WERI-Rb-1 (cell line): Measurements from ENCODE around the gene HNRNPAB.

ENCODE experiments used
- DNase-seq: peaks from one replicate; pipeline ENCODE4 v3.0.0-alpha.2; 2020
- H3K27ac ChIP-seq: fragments of 250-450 bp; sonication (Bioruptor Pico); 2 replicates; pipeline ENCODE4 v1.5.1; 2020; ENCODE audit warnings: mild to moderate bottlenecking, moderate library complexity
- H3K27me3 ChIP-seq: fragments of 250-450 bp; sonication (Bioruptor Pico); 2 replicates; pipeline ENCODE4 v1.5.1; 2021; ENCODE audit warnings: mild to moderate bottlenecking, low read depth, moderate library complexity; ENCODE audit not compliant: insufficient read depth, severe bottlenecking
- H3K36me3 ChIP-seq: fragments of 250-450 bp; sonication (Bioruptor Pico); 2 replicates; pipeline ENCODE4 v1.5.1; 2020; ENCODE audit warnings: mild to moderate bottlenecking, moderate library complexity
- H3K4me3 ChIP-seq: 2 replicates; pipeline ENCODE4 v1.5.1; 2011; ENCODE audit warnings: low read depth, mild to moderate bottlenecking, control low read depth, low read length
- H3K9me3 ChIP-seq: fragments of 250-450 bp; sonication (Bioruptor Pico); 2 replicates; pipeline ENCODE4 v1.5.1; 2021; ENCODE audit warnings: mild to moderate bottlenecking, moderate library complexity; ENCODE audit not compliant: severe bottlenecking
- CTCF ChIP-seq: IDR thresholded peaks from 2 replicates; pipeline ENCODE4 v1.5.1; 2011; ENCODE audit warnings: low read depth, mild to moderate bottlenecking, control low read depth, inconsistent platforms, low read length

Gene HNRNPAB

DNA sequence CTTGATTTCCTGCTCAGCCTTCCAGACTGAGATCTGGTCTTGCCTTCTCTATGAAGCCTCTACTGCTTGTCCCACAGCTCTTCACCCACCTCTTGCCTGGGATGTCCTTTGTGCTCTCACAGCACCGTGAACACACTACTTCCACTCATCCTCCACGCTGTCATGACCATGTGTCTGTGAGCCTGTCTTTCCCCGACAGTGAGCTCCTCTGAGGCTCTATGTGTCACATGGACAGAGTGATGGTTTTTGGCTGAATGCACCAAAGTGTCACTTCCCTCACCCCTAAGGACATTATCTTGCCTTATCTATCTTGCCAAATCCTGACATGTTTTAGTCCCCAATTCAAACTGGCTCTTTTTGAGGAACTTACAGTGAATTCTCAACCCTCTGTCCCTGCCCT, 16.9 kb downstream of the HNRNPAB start:
- no peak for TF ChIP-seq CTCF
- H3K27me3 ChIP-seq = no peaks in the 10 kb centered on the region
- no peak overlapping the region for H3K27ac ChIP-seq
- H3K4me3 ChIP-seq = no peak overlapping the region
- H3K36me3 ChIP-seq = peaks cover 6% of the 10 kb centered on the region; the same call in 1 of the 2 replicates
- no peaks in the 10 kb centered on the region for H3K9me3 ChIP-seq
- no peak for DNase-seq

DNA sequence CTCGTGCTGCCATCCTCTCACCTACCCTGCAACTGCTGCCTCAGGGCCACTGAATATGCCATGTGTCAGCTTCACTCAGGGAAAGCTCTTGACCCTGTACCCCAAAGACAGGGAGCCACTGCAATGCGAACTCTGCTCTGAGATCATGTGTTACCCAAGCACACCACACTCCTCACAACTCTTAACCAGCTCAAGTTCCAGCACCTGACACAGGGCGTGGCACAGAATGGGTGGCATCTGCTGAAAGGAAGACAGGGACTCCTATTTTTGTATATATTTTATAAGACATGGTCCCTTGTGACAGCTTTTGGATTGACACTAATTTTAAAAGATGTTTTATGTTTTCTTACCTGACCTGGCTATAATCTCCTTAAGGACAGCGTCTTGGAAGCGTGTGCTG, 17.5 kb downstream of the HNRNPAB start:
- DNase-seq = no peak
- no peak overlapping the region for H3K27ac ChIP-seq
- no peaks in the 10 kb centered on the region for H3K27me3 ChIP-seq
- no peak overlapping the region for H3K4me3 ChIP-seq
- no peak for TF ChIP-seq CTCF
- no peaks in the 10 kb centered on the region for H3K9me3 ChIP-seq
- H3K36me3 ChIP-seq = peaks cover 1% of the 10 kb centered on the region; the same call in 1 of the 2 replicates

DNA sequence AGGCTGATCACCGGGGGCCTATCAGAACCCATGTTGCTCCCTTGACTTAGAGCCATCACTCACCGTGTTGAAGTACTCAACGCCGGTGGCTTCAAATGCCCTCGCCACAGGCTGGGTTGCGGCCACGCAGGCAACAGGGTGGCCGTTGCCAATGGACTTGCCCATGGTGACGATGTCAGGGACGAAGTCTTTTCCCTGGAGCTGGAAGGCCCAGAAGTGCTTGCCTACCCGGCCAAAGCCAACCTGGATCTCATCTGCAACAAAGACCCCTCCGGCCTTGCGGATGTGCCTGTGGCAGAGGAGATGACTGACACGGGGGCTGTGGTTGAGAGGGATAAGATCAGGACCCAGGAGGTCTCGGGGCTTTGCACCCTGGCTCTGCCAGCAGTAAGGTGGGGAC, 18.0 kb downstream of the HNRNPAB start:
- no peak for DNase-seq
- H3K27me3 ChIP-seq = no peaks in the 10 kb centered on the region
- no peak overlapping the region for H3K27ac ChIP-seq
- no peaks in the 10 kb centered on the region for H3K9me3 ChIP-seq
- no peak for TF ChIP-seq CTCF
- no peaks in the 10 kb centered on the region for H3K36me3 ChIP-seq
- no peak overlapping the region for H3K4me3 ChIP-seq

- Histone ChIP-seq H3K27me3 (no peaks in the 10 kb centered on the region), H3K27ac (no peak overlapping the region), H3K4me3 (no peak overlapping the region), H3K36me3 (no peaks in the 10 kb centered on the region), H3K9me3 (no peaks in the 10 kb centered on the region)
- no peak for TF ChIP-seq CTCF
- no peak for DNase-seq
These were observed 19.0 kb downstream of the HNRNPAB start for GRCh38 chr5:178223196-178223773.

DNA sequence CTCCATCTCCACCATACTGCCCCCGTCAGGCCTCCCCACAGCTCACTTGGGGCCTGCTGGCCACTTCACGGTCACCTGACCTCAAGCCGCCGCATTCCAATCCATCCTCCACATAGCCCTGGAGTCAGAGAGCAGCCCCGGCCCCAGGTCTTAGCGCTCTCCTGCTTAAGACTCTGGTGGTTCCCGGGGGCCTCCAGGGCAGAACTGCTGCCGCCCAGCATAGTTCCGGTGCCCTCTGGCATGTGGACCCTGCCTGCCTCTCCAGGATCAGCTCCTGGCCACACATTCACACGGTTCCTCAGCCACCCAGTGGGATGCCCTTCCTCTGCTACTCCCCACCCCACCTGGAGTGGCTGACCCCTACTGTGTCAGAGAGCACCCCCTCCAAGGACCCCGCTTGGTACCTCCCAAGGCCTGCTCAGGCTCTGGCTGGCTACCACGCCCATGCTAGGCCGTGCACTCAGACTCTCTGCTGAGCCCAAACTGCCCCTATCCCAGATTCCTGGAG, 19.5 kb downstream of the HNRNPAB start:
- H3K27me3 ChIP-seq = no peaks in the 10 kb centered on the region
- H3K36me3 ChIP-seq = no peaks in the 10 kb centered on the region
- no peak for TF ChIP-seq CTCF
- no peak overlapping the region for H3K27ac ChIP-seq
- DNase-seq = no peak
- H3K9me3 ChIP-seq = no peaks in the 10 kb centered on the region
- no peak overlapping the region for H3K4me3 ChIP-seq

- no peaks in the 10 kb centered on the region for H3K27me3 ChIP-seq
- no peaks in the 10 kb centered on the region for H3K36me3 ChIP-seq
- TF ChIP-seq CTCF = no peak
- H3K4me3 ChIP-seq = no peak overlapping the region
- no peak overlapping the region for H3K27ac ChIP-seq
- no peak for DNase-seq
- H3K9me3 ChIP-seq = no peaks in the 10 kb centered on the region
These were observed 20.1 kb downstream of the HNRNPAB start for GRCh38 chr5:178224403-178224802.
